GM19397 (cell line): ENCODE results near the gene ZBTB47.
A peak's percentile ranks its signal among the peaks of the same experiment; 100 is the strongest.

ENCODE experiments used
- ATAC-seq: cut with Tn5 transposase; IDR thresholded peaks from one replicate; pipeline ENCODE4 v1.9.1; 2021; ENCODE audit warnings: mild to moderate bottlenecking, moderate library complexity; ENCODE audit not compliant: unreplicated experiment

Gene ZBTB47

DNA sequence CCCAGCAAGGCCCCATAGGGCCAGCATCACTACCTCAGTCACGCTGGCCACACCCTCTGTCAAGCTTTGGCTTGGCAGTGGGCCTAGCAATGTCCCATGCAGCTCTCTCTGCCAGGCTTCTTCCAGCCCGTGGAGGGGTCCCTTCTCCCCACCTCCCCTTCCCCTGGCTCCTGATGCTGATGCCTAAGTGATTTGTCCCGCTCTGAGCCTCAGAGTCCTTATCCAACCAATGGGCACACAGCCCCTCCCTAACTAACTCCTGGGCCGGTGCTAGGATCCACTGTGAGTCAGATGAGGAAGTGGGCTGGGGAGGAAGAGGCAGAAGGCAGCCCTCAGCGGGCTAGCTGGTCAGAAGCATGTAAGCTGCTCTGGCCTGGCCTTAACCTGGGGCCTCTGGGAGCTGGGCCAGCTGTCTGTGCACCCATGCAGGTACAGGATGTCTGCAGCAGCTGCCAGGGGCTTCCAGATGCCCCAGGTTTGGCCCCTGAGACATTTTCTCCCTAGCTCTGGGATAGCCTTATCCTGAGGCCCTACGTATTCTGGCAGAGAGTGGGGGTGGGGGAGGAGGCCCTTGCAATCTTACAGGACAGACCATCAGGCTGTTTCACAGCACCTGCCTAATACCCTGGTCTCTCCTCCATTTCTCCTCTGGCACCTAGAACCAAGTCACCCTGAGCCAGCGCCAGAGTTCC lies 740 bp upstream of the ZBTB47 start:
- peak; percentile 73 for ATAC-seq

DNA sequence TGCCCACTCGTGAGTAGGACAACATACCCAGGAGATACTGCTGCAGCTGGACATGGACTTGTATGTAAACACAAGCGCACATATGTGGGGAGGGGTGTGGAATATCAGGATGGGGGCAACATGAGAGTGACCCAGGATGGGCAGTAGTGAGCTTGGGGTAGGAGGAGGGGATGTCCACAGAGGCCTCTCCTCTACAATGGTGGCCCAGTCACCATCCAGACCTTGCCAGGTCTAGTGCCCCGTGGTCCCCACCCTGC lies 266 bp upstream of the ZBTB47 start:
- no peak for ATAC-seq

GRCh38 chr3:42654331-42655201 lies 1.1 kb downstream of the ZBTB47 start:
- no peak for ATAC-seq

DNA sequence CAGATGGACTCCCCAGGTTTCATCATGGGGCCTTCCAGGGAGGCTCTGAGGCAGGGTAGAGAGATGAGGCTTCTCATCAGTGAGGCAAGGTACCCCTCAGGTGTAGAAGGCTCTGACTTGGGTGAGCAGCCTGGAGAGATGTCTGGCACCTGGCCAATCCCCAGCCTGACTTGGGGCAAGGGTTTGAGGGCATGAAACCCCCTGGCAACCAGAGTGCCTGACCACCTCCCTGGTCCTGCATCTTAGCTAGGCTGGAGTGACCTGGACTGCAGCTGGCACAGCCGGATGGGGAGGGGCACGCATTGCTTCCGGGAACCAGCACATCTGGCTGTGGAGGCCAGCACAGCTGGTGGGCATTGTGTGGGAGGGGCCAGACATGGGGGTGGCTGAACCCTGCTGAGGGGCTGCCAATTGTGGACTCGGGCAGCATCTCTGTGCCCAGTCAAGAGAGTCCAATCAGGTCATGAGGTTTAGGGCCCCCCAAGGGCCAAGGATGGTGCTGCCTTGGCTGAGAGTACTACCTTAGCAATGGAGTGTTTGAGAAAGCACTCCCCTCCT lies 1.9 kb downstream of the ZBTB47 start:
- no peak for ATAC-seq

DNA sequence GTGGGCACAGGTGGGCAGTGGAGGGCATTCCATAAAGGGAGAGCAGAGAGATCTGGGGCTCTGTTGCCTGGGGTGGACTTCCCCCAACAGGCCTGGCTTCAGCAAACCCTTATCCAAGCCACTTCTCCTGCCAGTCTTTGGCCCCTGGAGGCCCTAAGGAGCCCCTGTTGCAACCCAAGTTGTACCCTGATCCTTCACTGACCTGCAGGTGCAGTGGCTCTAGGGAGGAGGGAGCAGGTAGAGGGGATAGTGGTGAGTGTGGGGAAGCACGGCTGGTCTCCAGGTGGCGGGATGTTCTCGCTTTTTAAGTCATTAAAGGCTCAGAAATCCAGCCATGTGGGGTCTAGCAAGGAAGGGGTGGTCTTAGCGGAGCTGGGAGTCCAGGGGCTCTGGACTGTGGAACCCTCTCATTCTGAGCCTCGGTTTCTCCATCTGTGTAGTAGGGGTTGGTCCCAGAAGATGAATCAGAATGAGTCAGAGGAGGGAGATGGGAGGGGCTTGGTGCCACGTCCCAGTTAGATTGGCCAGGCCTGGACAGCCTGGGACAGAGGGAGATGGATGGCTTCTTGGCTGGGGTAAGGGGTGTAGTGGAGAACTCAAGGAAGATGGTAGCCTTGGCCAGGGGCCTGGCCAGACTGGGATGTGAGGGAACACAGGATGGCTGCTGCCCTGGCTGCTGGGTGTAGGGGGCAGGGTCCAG lies 2.6 kb downstream of the ZBTB47 start:
- ATAC-seq: no peak

DNA sequence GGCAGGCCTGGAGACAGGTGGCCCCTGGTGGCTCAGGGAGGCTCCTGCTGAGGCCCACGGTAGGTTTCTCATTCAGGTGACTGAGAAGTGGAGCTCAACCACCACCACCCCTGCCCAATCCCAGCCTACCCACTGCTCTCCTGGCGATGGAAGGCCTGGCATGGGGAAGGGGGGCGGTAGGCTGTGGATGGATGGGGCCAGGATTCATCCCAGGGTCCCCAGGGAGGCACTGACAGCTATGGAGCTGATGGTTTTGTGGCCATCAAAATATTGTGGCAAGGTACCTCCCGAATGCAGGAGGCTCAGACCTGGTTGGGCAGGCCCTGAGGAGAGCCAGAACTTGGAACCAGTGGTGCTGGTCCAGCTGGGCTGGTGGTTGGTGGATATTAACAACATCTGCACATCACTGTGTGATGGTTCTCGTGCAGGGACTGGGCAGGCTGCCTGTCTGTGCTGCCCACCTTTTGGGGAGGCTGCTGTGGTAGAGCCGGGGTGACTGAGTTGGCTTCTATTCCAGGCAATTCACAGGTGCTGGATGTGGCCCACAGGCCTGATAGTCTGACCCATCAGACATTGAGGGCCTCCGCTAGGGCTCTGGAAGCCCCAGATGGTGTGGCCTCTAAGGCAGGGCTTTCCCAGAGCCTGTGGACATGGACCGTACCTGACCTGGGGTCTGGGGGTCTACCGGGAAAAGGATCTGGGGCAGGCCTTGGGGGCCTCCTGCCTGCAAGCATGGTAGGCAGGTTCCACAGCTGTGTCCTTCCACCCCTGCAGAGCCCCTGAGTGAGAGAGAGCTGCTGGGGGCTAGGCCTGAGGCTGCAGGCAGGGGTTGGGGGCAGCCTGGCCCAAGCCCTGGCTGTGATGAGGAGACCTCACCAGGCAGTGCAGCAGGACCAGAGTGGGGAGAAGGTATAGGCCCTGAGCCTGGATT lies 3.4 kb downstream of the ZBTB47 start:
- ATAC-seq: no peak

GRCh38 chr3:42657675-42658074 lies 4.2 kb downstream of the ZBTB47 start:
- ATAC-seq: no peak

GRCh38 chr3:42658091-42658770 lies 4.7 kb downstream of the ZBTB47 start:
- no peak for ATAC-seq

GRCh38 chr3:42658771-42659390 lies 5.4 kb downstream of the ZBTB47 start:
- ATAC-seq: no peak

GRCh38 chr3:42659451-42660130 lies 6.1 kb downstream of the ZBTB47 start:
- no peak for ATAC-seq

DNA sequence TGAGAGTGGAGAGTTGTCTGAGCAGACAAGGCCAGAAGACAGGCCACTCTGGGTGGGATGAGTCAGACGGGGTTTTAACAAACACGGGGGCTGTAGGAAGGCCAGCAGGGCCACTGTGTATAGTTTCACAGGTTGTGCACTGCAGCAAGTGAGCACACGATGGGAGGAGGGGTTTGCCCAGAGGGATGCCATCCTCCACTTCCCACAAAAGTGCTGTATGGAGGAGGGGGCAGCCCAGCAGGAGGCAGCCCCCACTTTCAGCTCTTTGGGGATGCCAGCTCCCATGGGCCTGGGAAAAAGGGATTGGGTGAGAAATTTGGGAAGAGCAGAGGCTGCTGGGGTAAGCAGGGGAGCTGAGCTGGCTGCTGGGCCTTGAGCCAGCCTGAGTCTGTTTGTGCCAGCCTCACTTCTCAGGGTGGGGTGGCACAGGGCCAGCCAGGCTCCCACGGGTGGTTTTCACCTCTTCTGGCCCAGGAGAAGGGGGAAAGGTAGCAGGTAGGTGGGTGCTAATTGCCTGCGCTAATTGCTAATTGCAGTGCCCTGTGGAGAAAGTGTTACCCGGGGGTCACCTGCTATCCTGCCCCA lies 6.7 kb downstream of the ZBTB47 start:
- ATAC-seq: no peak

DNA sequence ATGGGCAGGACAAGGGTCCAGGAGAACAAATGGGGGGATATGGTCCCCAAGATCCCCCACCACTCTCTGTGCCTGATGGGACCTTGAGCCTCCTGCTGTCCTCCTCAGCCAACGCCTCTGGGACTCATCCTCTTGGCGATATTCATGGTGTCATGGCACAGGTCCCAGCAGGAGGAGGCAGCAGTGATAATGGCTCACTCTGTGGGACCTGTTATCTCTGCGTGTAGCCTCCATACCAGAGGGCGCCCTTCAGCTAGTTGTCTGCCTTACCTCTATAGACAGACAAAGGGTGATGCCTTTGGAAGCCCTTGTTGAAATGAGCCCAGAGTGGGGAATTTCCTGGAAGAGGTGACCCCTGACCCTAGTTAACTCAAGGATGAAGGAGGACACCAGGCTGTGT lies 7.4 kb downstream of the ZBTB47 start:
- no peak for ATAC-seq

- no peak for ATAC-seq
Observed at GRCh38 chr3:42661593-42662022, 8.1 kb downstream of the ZBTB47 start.

- no peak for ATAC-seq
Observed at GRCh38 chr3:42662037-42662812, 8.7 kb downstream of the ZBTB47 start.

- ATAC-seq: no peak
Observed at GRCh38 chr3:42662813-42663535, 9.5 kb downstream of the ZBTB47 start.

DNA sequence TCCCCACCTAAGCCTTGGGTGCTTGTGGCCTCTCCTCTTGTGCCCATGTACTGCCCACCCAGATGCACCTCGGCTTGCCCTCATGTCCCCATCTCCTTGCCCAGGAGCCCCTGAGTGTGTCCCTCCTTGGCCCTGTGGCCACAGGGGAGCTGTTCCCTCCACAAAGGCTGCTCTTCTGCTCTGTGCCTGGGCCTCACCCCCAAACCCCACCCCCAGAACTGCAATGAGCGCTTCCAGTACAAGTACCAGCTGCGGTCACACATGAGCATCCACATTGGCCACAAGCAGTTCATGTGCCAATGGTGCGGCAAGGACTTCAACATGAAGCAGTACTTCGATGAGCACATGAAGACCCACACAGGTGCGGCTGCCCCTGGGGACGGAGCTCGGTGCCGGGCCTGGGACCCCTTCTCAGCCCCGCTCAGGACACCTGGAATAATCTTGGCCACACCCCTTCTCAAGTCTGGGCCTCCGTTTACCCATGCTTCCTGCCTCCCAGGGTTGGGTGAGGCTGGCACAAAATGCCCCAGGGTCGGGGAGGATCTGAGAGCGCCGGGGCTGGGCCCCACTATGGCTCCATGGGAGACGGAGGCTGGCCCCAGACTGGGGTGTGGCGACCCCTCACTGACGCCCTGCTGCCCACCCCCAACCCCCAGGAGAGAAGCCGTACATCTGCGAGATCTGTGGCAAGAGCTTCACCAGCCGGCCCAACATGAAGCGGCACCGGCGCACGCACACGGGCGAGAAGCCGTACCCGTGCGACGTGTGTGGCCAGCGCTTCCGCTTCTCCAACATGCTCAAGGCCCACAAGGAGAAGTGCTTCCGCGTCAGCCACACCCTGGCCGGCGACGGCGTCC lies 10.3 kb downstream of the ZBTB47 start:
- no peak for ATAC-seq
